GM12878 (cell line): ENCODE measurements around the gene RPUSD1. TPM values are rescaled to one million over a fixed set of nuclear protein-coding genes. Genes with fewer than 3 reads are reported as not detected.

Source experiments
- ATAC-seq: fragments of 200-7000 bp; cut with Tn5 transposase; 3 replicates; pipeline ENCODE4 v1.9.1; 2020; ENCODE audit warnings: mild to moderate bottlenecking, moderate library complexity
- BruUV-seq: library from RNA; stranded (reverse); fragments of 400-500 nt; replicated peaks from 2 replicates; lab custom pipeline; 2021; lab: Mats Ljungman, UMichigan
- CTCF ChIA-PET: fragments of 300-600 bp; sonication (Branson Sonifier 250); formaldehyde crosslinking; extraction: SDS; loops from one replicate; lab custom pipeline; 2021; ENCODE audit warnings: inconsistent platforms; lab: Yijun Ruan, JAX
- POLR2A ChIA-PET: fragments of 350-600 bp; formaldehyde crosslinking; extraction: SDS; loops from one replicate; lab custom pipeline; 2021; ENCODE audit warnings: inconsistent platforms; lab: Charles Lee
- RAD21 ChIA-PET: fragments of 300-600 bp; sonication (Branson Sonifier 250); formaldehyde crosslinking; loops from one replicate; lab custom pipeline; 2023; ENCODE audit warnings: antibody characterized with exemption; ENCODE audit not compliant: unreplicated experiment; lab: Charles Lee
- SMC1A ChIA-PET: fragments of 300-600 bp; sonication (Branson Sonifier 250); formaldehyde crosslinking; loops from one replicate; lab custom pipeline; 2023; ENCODE audit not compliant: unreplicated experiment, uncharacterized antibody; lab: Charles Lee
- DNase-seq: peaks from one replicate; pipeline ENCODE4 v3.0.0-alpha.2; 2011; ENCODE audit warnings: low read depth, low spot score
- FAIRE-seq: peaks from 3 replicates; lab custom pipeline; 2011; peaks lifted over from hg19 to GRCh38; lab: Jason Lieb, UNC
- H2AFZ ChIP-seq: 2 replicates; pipeline ENCODE4 v1.6.0; 2011; ENCODE audit warnings: low read depth, low read length, control low read depth; ENCODE audit not compliant: control insufficient read depth
- H3K27ac ChIP-seq: 2 replicates; pipeline ENCODE4 v1.5.1; 2011; ENCODE audit warnings: control low read depth; ENCODE audit not compliant: control insufficient read depth, insufficient read depth
- H3K27me3 ChIP-seq, 2 experiments: replicated peaks in 1 of 2; 2 replicates each; pipeline versions ENCODE4 v1.6.0 to v1.6.1; 2011; ENCODE audit warnings: low read length in 1 of 2; ENCODE audit not compliant: control insufficient read depth in 2 of 2, insufficient read depth in 2 of 2
- H3K36me3 ChIP-seq, 2 experiments: 2 replicates each; pipeline ENCODE4 v1.5.1; 2011; ENCODE audit warnings: low read length in 1 of 2; ENCODE audit not compliant: control insufficient read depth in 2 of 2, insufficient read depth in 2 of 2
- H3K4me1 ChIP-seq: 2 replicates; pipeline ENCODE4 v1.6.1; 2011; ENCODE audit warnings: mild to moderate bottlenecking, low read length, moderate library complexity, mixed read lengths; ENCODE audit not compliant: control insufficient read depth, insufficient read depth
- H3K4me2 ChIP-seq: 2 replicates; pipeline ENCODE4 v1.6.0; 2011; ENCODE audit warnings: control low read depth; ENCODE audit not compliant: control insufficient read depth, insufficient read depth
- H3K4me3 ChIP-seq: fragments of 200-600 bp; sonication (generic); 2 replicates; pipeline ENCODE4 v1.5.1; 2016
- H3K79me2 ChIP-seq: 2 replicates; pipeline ENCODE4 v1.6.0; 2011; ENCODE audit warnings: low read length; ENCODE audit not compliant: control insufficient read depth, insufficient read depth
- H3K9ac ChIP-seq: 2 replicates; pipeline ENCODE4 v1.8.0; 2011; ENCODE audit warnings: low read length, control low read depth, mixed read lengths; ENCODE audit not compliant: control insufficient read depth, insufficient read depth
- H3K9me3 ChIP-seq: replicated peaks from 3 replicates; pipeline ENCODE4 v1.5.1; 2011; ENCODE audit warnings: mild to moderate bottlenecking, low read length; ENCODE audit not compliant: control insufficient read depth, insufficient read depth
- H4K20me1 ChIP-seq: 2 replicates; pipeline ENCODE4 v1.6.0; 2011; ENCODE audit not compliant: control insufficient read depth, insufficient read depth
- DPF2 ChIP-seq: fragments of 450-650 bp; IDR thresholded peaks from 2 replicates; pipeline ENCODE4 v1.6.1; 2017; ENCODE audit warnings: mild to moderate bottlenecking
- WGBS: methylation state at CpG from one replicate; pipeline ENCODE4 v1.1.6; 2016; ENCODE audit warnings: low lambda C conversion rate; ENCODE audit not compliant: insufficient replicate concordance, insufficient coverage; ENCODE audit errors: missing lambda C conversion rate; 5-methylcytosine and 5-hydroxymethylcytosine counted together
- in situ Hi-C: fragments of 300-500 bp; cut with MboI; formaldehyde crosslinking; loops from 9 replicates; pipeline ENCODE4 v1.14.3; 2018; ENCODE audit warnings: mixed read lengths
- intact Hi-C: fragments of 100-400 bp; cut with micrococcal nuclease; formaldehyde crosslinking; loops from one replicate; pipeline ENCODE4 v1.14.2; 2022; ENCODE audit not compliant: unreplicated experiment
- polyA plus RNA-seq, 11 experiments: library from polyadenylated mRNA; depleted of rRNA in 4 of 11; unstranded in 6 of 11; stranded (reverse) in 5 of 11; fragments of >200 nt; fragmentation: Nextera tagmentation in 4 of 11; fragmentation: Illumina TruSeq in 1 of 11; extraction: Ambion mirVana in 4 of 11; extraction: Trizol in 1 of 11; gene quantifications; 1 replicate in 1 of 11; 2 replicates in 10 of 11; pipeline versions ENCODE4 v1.2.1 to v1.2.3, GENCODE V29; 2011 to 2016; ENCODE audit warnings: inconsistent platforms in 2 of 11, missing spikeins in 2 of 11, low read depth in 1 of 11
- total RNA-seq, 4 experiments: library from RNA; depleted of rRNA in 3 of 4; stranded (reverse); fragments of >200 nt in 3 of 4; fragmentation: Illumina TruSeq in 1 of 4; extraction: Trizol in 1 of 4; gene quantifications; 2 replicates each; pipeline versions ENCODE4 v1.2.1 to v1.2.3, GENCODE V29; 2013 to 2021
- TF ChIP-seq, protein P1 (sequence below): fragments of 450-650 bp; IDR thresholded peaks from 2 replicates; pipeline ENCODE4 v1.6.1; 2017; ENCODE audit warnings: mild to moderate bottlenecking
- TF ChIP-seq, protein P2 (sequence below): fragments of 450-650 bp; IDR thresholded peaks from 2 replicates; pipeline ENCODE4 v1.6.1; 2017; ENCODE audit warnings: low read depth, mild to moderate bottlenecking, moderate library complexity

RPUSD1 gene
- total and polyA plus RNA-seq, 10 of the 15 experiments (the other 5 are each of a cell fraction or from before 2014, with no cell fraction given) = 0.55 to 49.9 (median 21.1) TPM

GRCh38 chr16:761625-762513, 26.3 kb downstream of the RPUSD1 start:
- no peak for DNase-seq
- Histone ChIP-seq H3K4me1 (no peaks in the 10 kb centered on the region), H3K9ac (no peak overlapping the region), H3K27me3 (no peaks in the 10 kb centered on the region), H3K4me3 (no peak overlapping the region), H2AFZ (no peak overlapping the region), H3K9me3 (no peaks in the 10 kb centered on the region; the same call in 2 of the 3 replicates), H3K36me3 (no peaks in the 10 kb centered on the region), H3K79me2 (no peaks in the 10 kb centered on the region), H4K20me1 (no peaks in the 10 kb centered on the region), H3K4me2 (no peak overlapping the region), H3K27ac (no peak overlapping the region)
- POLR2A ChIA-PET = no interaction called here
- RAD21 ChIA-PET = no interaction called here
- no TSS peak for BruUV-seq
- SMC1A ChIA-PET = no interaction called here
- intact Hi-C loops (no loop called here), in situ Hi-C loops (no loop called here)
- no peak for FAIRE-seq
- no peak for ATAC-seq
- WGBS = 29% methylated on average over 20 of the region's 22 CpGs
- CTCF ChIA-PET = no interaction called here
- no peak for TF ChIP-seq DPF2

DNA sequence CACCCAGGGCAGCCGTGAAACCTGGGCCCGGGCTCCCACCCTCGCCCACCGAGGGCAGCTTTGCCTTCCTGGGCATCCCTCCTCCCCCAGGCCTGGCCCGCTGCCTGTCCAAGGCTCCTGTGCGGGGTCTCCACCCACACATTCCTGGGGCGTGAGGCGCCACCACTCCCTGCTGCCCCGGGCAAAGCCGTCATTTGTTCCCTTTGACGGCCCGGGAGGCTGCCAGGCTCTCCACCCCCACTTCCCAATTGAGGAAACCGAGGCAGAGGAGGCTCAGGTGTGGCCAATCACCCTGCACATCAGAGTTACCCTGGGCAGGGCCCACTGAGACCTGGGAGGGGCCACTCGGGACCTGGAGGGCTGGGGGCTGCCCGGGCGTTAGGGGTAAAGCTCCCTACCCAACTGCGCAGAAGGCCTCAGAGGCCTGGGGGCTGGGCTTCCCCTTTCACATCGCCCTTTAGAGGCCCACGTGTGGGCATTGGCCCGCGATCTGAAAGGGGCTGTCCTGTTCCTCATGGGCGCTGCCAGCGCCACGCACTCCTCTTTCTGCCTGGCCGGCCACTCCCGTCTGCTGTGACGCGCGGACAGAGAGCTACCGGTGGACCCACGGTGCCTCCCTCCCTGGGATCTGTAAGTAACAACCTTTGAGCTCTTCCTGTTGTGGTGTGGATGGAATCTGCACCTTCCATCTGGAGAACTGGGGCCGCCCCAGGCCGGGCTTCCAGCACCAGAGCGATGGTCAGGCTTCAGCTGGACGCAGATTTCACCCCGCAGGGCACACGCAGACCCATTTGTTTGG, 27.4 kb downstream of the RPUSD1 start, which contains the start of gene MSLN:
Gene MSLN (plus strand): TSS at position 190 of the 799 bp plus-strand sequence. CDS start 1,947 bp downstream, outside the sequence.
- BruUV-seq = no TSS peak
- H4K20me1 ChIP-seq = no peaks in the 10 kb centered on the region
- in situ Hi-C loops = no loop called here
- ChIA-PET SMC1A (no interaction called here), RAD21 (no interaction called here), POLR2A (no interaction called here), CTCF (no interaction called here)
- FAIRE-seq = no peak
- H3K27me3 ChIP-seq = no peaks in the 10 kb centered on the region
- H2AFZ ChIP-seq = no peak within 1 kb of the TSS
- no peak for ATAC-seq
- DNase-seq = no peak
- no peak within 1 kb of the TSS for H3K4me2 ChIP-seq
- intact Hi-C loops = no loop called here
- no peak within 1 kb of the TSS for H3K9ac ChIP-seq
- 44% methylated on average over 35 of the region's 37 CpGs for WGBS
- H3K79me2 ChIP-seq = no peaks in the 10 kb centered on the region
- TF ChIP-seq, protein P1, sequence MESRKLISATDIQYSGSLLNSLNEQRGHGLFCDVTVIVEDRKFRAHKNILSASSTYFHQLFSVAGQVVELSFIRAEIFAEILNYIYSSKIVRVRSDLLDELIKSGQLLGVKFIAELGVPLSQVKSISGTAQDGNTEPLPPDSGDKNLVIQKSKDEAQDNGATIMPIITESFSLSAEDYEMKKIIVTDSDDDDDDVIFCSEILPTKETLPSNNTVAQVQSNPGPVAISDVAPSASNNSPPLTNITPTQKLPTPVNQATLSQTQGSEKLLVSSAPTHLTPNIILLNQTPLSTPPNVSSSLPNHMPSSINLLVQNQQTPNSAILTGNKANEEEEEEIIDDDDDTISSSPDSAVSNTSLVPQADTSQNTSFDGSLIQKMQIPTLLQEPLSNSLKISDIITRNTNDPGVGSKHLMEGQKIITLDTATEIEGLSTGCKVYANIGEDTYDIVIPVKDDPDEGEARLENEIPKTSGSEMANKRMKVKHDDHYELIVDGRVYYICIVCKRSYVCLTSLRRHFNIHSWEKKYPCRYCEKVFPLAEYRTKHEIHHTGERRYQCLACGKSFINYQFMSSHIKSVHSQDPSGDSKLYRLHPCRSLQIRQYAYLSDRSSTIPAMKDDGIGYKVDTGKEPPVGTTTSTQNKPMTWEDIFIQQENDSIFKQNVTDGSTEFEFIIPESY = no peak
- TF ChIP-seq, protein P2, sequence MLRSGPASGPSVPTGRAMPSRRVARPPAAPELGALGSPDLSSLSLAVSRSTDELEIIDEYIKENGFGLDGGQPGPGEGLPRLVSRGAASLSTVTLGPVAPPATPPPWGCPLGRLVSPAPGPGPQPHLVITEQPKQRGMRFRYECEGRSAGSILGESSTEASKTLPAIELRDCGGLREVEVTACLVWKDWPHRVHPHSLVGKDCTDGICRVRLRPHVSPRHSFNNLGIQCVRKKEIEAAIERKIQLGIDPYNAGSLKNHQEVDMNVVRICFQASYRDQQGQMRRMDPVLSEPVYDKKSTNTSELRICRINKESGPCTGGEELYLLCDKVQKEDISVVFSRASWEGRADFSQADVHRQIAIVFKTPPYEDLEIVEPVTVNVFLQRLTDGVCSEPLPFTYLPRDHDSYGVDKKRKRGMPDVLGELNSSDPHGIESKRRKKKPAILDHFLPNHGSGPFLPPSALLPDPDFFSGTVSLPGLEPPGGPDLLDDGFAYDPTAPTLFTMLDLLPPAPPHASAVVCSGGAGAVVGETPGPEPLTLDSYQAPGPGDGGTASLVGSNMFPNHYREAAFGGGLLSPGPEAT = no peak
- H3K4me1 ChIP-seq = no peaks in the 10 kb centered on the region
- H3K36me3 ChIP-seq = no peaks in the 10 kb centered on the region
- no peak within 1 kb of the TSS for H3K27ac ChIP-seq
- no peak within 1 kb of the TSS for H3K4me3 ChIP-seq
- H3K9me3 ChIP-seq = no peaks in the 10 kb centered on the region; the same call in 2 of the 3 replicates
